HG03196 (cell line): Measurements from ENCODE around the gene TRAF5.

Source experiments
- ATAC-seq: cut with Tn5 transposase; IDR thresholded peaks from one replicate; pipeline ENCODE4 v1.9.1; 2021; ENCODE audit not compliant: unreplicated experiment

TRAF5 gene

GRCh38 chr1:211416628-211417323, 90.1 kb downstream of the TRAF5 start:
- ATAC-seq: peak; percentile 34

GRCh38 chr1:211420389-211420788, 93.8 kb downstream of the TRAF5 start:
- no peak for ATAC-seq

GRCh38 chr1:211420845-211421454, 94.3 kb downstream of the TRAF5 start:
- ATAC-seq: no peak

GRCh38 chr1:211424018-211424417, 97.4 kb downstream of the TRAF5 start:
- ATAC-seq: no peak
